ENCODE data around the gene ALDH3A1.

ALDH3A1 gene

GRCh38 chr17:19738757-19739156 is 9.3 kb downstream of the ALDH3A1 start:
- no peak for DNase-seq (ENCODE audit: low read depth, low spot score)
- Histone ChIP-seq H3K4me3 (no peak overlapping the region), H3K9ac (ENCODE audit: insufficient read length) (no peak overlapping the region), H3K36me3 (ENCODE audit: insufficient read depth, low read length) (no peaks in the 10 kb centered on the region), H3K9me3 (ENCODE audit: low read depth, low read length) (no peaks in the 10 kb centered on the region), H3K27ac (no peak overlapping the region)
- no peak for TF ChIP-seq FOXP2 (optimal IDR thresholded peaks at IDR 0.05; ENCODE audit: control extremely low read depth, extremely low read length, insufficient read depth)
- no peak for TF ChIP-seq POLR2AphosphoS5 (IDR thresholded peaks at IDR 0.05; ENCODE audit: borderline replicate concordance, low read depth, low read length)
- TF ChIP-seq EZH2 (IDR thresholded peaks at IDR 0.05) = no peak

- no peak overlapping the region for H3K9ac ChIP-seq (ENCODE audit: insufficient read length)
- TF ChIP-seq FOXP2 (optimal IDR thresholded peaks at IDR 0.05; ENCODE audit: control extremely low read depth, extremely low read length, insufficient read depth) = no peak
- no peak for TF ChIP-seq EZH2 (IDR thresholded peaks at IDR 0.05)
- no peak for TF ChIP-seq POLR2AphosphoS5 (IDR thresholded peaks at IDR 0.05; ENCODE audit: borderline replicate concordance, low read depth, low read length)
- H3K36me3 ChIP-seq (ENCODE audit: insufficient read depth, low read length) = no peaks in the 10 kb centered on the region
- no peak overlapping the region for H3K27ac ChIP-seq
- H3K9me3 ChIP-seq (ENCODE audit: low read depth, low read length) = no peaks in the 10 kb centered on the region
- DNase-seq (ENCODE audit: low read depth, low spot score) = no peak
- no peak overlapping the region for H3K4me3 ChIP-seq
Measured at GRCh38 chr17:19738073-19738449, 10.0 kb downstream of the ALDH3A1 start.

DNA sequence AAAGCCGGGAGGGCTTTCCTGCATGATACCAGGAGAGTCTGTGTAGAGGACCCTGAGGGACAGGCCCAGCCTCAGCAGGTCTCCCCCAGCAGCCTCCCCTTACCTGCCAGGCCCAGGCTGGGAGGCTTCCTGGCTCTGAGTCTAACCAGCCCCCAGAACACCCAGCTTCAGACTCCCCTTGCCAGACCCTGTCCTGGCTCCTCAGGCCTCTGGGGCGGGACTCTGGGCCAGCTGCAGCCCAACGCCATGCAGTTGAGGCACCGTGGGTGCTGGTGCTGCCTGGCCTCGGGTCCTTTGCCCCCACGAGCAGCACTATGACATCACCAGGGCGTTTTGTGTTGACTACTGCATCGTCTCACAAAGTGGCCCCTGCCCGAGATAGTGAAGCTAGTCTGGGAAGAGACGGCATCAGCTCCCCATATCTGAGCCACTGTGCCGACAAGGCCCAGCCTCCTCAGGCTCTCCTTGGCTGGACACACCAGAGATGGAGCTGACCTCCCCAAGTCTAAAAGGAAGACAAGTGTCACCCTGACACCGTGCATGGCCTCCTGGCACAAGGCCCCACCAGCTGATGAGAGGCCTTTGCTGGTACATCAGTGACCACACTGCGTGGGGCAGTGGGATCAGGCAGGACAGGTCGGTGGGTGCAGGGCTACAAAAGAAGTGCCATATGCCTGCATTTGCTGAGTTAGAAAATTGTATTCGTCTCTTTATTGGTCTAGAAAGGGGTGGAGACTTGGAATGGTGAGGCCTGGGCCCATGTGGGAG is 10.6 kb downstream of the ALDH3A1 start:
- Histone ChIP-seq H3K9me3 (ENCODE audit: low read depth, low read length) (no peaks in the 10 kb centered on the region), H3K36me3 (ENCODE audit: insufficient read depth, low read length) (no peaks in the 10 kb centered on the region), H3K4me3 (no peak overlapping the region), H3K27ac (no peak overlapping the region), H3K9ac (ENCODE audit: insufficient read length) (no peak overlapping the region)
- DNase-seq (ENCODE audit: low read depth, low spot score) = no peak
- no peak for TF ChIP-seq FOXP2 (optimal IDR thresholded peaks at IDR 0.05; ENCODE audit: control extremely low read depth, extremely low read length, insufficient read depth)
- TF ChIP-seq POLR2AphosphoS5 (IDR thresholded peaks at IDR 0.05; ENCODE audit: borderline replicate concordance, low read depth, low read length) = no peak
- no peak for TF ChIP-seq EZH2 (IDR thresholded peaks at IDR 0.05)

DNA sequence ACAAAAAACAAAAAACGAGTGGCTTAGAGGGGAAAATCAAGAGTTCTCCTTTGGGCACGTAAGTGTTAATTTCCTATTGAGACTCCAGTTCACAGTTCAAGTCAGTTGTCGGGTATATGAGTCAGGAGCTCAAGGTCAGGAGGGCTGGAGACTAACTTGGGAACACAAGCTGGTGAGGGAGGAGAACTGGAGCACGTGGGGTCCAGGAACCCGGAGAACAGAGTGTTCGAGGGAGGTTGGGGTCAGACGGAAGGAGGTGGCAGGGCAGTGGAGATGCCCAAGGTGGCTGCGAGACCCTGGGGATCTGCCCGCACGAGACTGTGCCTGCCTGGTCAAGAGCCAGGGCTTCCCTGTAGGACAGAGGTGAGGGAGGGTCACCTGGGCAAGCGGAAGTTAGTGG is 12.0 kb downstream of the ALDH3A1 start:
- Histone ChIP-seq H3K27ac (no peak overlapping the region), H3K4me3 (no peak overlapping the region), H3K9ac (ENCODE audit: insufficient read length) (no peak overlapping the region), H3K36me3 (ENCODE audit: insufficient read depth, low read length) (no peaks in the 10 kb centered on the region), H3K9me3 (ENCODE audit: low read depth, low read length) (no peaks in the 10 kb centered on the region)
- TF ChIP-seq EZH2 (IDR thresholded peaks at IDR 0.05) (no peak), FOXP2 (optimal IDR thresholded peaks at IDR 0.05; ENCODE audit: control extremely low read depth, extremely low read length, insufficient read depth) (no peak), POLR2AphosphoS5 (IDR thresholded peaks at IDR 0.05; ENCODE audit: borderline replicate concordance, low read depth, low read length) (no peak)
- DNase-seq (ENCODE audit: low read depth, low spot score) = no peak

- DNase-seq (ENCODE audit: low read depth, low spot score) = no peak
- no peaks in the 10 kb centered on the region for H3K36me3 ChIP-seq (ENCODE audit: insufficient read depth, low read length)
- H3K27ac ChIP-seq = no peak overlapping the region
- no peak overlapping the region for H3K9ac ChIP-seq (ENCODE audit: insufficient read length)
- H3K9me3 ChIP-seq (ENCODE audit: low read depth, low read length) = no peaks in the 10 kb centered on the region
- no peak for TF ChIP-seq FOXP2 (optimal IDR thresholded peaks at IDR 0.05; ENCODE audit: control extremely low read depth, extremely low read length, insufficient read depth)
- TF ChIP-seq EZH2 (IDR thresholded peaks at IDR 0.05) = no peak
- TF ChIP-seq POLR2AphosphoS5 (IDR thresholded peaks at IDR 0.05; ENCODE audit: borderline replicate concordance, low read depth, low read length) = no peak
- no peak overlapping the region for H3K4me3 ChIP-seq
Measured at GRCh38 chr17:19733953-19734526, 14.1 kb downstream of the ALDH3A1 start.

DNA sequence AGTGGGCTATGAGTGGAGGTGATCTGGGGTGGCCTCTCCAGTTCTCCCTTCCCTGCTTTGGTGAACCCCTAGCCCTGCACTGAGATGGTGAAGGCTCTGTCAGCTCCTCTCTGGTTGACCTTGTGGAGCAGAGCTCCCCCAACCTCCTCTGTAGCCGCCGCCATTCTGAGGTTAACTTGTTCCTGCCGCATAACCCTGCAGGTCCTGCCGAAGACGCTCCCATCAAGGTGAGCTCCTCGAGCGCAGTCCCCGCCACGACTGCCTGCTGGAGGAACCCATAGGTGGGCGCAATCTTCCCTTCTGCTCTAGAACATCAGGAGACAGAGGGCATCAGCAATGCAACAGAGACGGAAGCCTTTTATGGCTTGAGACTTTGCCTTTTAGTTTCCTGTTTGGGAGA is 16.5 kb downstream of the ALDH3A1 start:
- Histone ChIP-seq H3K9me3 (ENCODE audit: low read depth, low read length) (no peaks in the 10 kb centered on the region), H3K27ac (no peak overlapping the region), H3K9ac (ENCODE audit: insufficient read length) (no peak overlapping the region), H3K4me3 (no peak overlapping the region), H3K36me3 (ENCODE audit: insufficient read depth, low read length) (no peaks in the 10 kb centered on the region)
- DNase-seq (ENCODE audit: low read depth, low spot score) = no peak
- TF ChIP-seq POLR2AphosphoS5 (IDR thresholded peaks at IDR 0.05; ENCODE audit: borderline replicate concordance, low read depth, low read length) = no peak
- TF ChIP-seq EZH2 (IDR thresholded peaks at IDR 0.05) = no peak
- no peak for TF ChIP-seq FOXP2 (optimal IDR thresholded peaks at IDR 0.05; ENCODE audit: control extremely low read depth, extremely low read length, insufficient read depth)

DNA sequence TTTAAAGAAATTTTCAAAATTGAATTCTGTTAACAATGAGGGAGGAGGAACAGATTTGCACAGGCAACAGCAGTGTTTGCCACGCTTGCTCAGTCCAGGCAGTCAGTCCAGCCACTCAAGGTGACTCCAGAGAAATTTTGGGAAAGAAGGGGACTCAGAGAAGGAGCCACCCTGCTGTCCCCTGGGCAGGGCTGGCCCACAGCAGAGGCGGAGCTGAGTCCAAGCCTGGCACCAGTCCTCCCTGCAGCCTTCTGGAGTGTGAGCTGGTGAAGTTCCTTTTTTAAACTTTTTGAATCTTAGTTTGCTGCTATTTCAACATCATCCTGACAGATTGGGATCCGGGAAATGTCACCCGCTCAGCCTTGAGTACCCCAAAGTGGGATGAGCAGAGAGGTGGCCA is 17.3 kb downstream of the ALDH3A1 start:
- DNase-seq (ENCODE audit: low read depth, low spot score) = no peak
- TF ChIP-seq POLR2AphosphoS5 (IDR thresholded peaks at IDR 0.05; ENCODE audit: borderline replicate concordance, low read depth, low read length) = no peak
- TF ChIP-seq EZH2 (IDR thresholded peaks at IDR 0.05) = no peak
- TF ChIP-seq FOXP2 (optimal IDR thresholded peaks at IDR 0.05; ENCODE audit: control extremely low read depth, extremely low read length, insufficient read depth) = no peak
- Histone ChIP-seq H3K27ac (no peak overlapping the region), H3K36me3 (ENCODE audit: insufficient read depth, low read length) (no peaks in the 10 kb centered on the region), H3K9me3 (ENCODE audit: low read depth, low read length) (no peaks in the 10 kb centered on the region), H3K4me3 (no peak overlapping the region), H3K9ac (ENCODE audit: insufficient read length) (no peak overlapping the region)

DNA sequence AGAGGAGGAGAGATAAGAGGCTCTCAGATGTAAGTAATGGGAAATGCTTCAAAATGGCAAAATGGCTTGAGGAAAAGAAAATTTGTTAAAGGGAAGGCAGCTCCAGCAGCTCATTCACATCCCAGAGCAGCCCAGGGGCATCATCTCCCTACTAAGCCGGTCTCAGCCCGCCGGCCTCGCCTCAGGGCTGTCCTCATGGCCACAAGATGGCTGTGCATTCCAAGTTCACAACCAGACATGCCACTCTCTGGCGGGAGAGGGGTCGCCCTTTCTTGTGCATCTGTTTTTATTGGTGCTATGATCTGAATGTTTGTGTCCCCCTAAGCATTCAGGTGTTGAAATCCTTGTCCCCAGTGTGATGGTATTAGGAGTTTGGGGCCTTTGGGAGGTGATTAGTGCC is 18.2 kb downstream of the ALDH3A1 start:
- TF ChIP-seq FOXP2 (optimal IDR thresholded peaks at IDR 0.05; ENCODE audit: control extremely low read depth, extremely low read length, insufficient read depth) = no peak
- no peak for TF ChIP-seq EZH2 (IDR thresholded peaks at IDR 0.05)
- TF ChIP-seq POLR2AphosphoS5 (IDR thresholded peaks at IDR 0.05; ENCODE audit: borderline replicate concordance, low read depth, low read length) = no peak
- no peak for DNase-seq (ENCODE audit: low read depth, low spot score)
- Histone ChIP-seq H3K4me3 (no peak overlapping the region), H3K27ac (no peak overlapping the region), H3K9me3 (ENCODE audit: low read depth, low read length) (no peaks in the 10 kb centered on the region), H3K36me3 (ENCODE audit: insufficient read depth, low read length) (no peaks in the 10 kb centered on the region), H3K9ac (ENCODE audit: insufficient read length) (no peak overlapping the region)
